Middle frontal gyrus (tissue), 1 donor: ENCODE data around the gene NLRP1.

Experiments used
- DNase-seq: peaks from one replicate; pipeline ENCODE4 v3.0.0-alpha.2; 2015; ENCODE audit warnings: low spot score; ENCODE audit errors: extremely low spot score

NLRP1 gene

GRCh38 chr17:5557485-5557884 is 26.8 kb downstream of the NLRP1 start:
- no peak for DNase-seq

- no peak for DNase-seq
These were observed 29.1 kb downstream of the NLRP1 start for GRCh38 chr17:5555254-5555653.

- no peak for DNase-seq
These were observed 30.8 kb downstream of the NLRP1 start for GRCh38 chr17:5553479-5553878.

- no peak for DNase-seq
These were observed 31.5 kb downstream of the NLRP1 start for GRCh38 chr17:5552841-5553240.

GRCh38 chr17:5545051-5545987 is 39.0 kb downstream of the NLRP1 start:
- no peak for DNase-seq

- no peak for DNase-seq
These were observed 40.2 kb downstream of the NLRP1 start for GRCh38 chr17:5544115-5544514.

- DNase-seq: no peak
These were observed 42.6 kb downstream of the NLRP1 start for GRCh38 chr17:5541610-5542202.

- DNase-seq: no peak
These were observed 44.0 kb downstream of the NLRP1 start for GRCh38 chr17:5540321-5540720.

GRCh38 chr17:5539286-5539685 is 45.0 kb downstream of the NLRP1 start:
- DNase-seq: no peak

GRCh38 chr17:5536866-5537650 is 47.3 kb downstream of the NLRP1 start:
- DNase-seq: no peak

GRCh38 chr17:5535436-5535835 is 48.9 kb downstream of the NLRP1 start:
- DNase-seq: no peak

GRCh38 chr17:5533486-5534315 is 50.6 kb downstream of the NLRP1 start:
- no peak for DNase-seq

- DNase-seq: no peak
These were observed 51.7 kb downstream of the NLRP1 start for GRCh38 chr17:5532581-5532980.

GRCh38 chr17:5531085-5531418 is 53.3 kb downstream of the NLRP1 start:
- no peak for DNase-seq

- DNase-seq: no peak
These were observed 53.8 kb downstream of the NLRP1 start for GRCh38 chr17:5530265-5531084.

- DNase-seq: no peak
These were observed 56.6 kb downstream of the NLRP1 start for GRCh38 chr17:5527601-5528250.

GRCh38 chr17:5526821-5527598 is 57.3 kb downstream of the NLRP1 start:
- DNase-seq: no peak

GRCh38 chr17:5523249-5523648 is 61.1 kb downstream of the NLRP1 start:
- no peak for DNase-seq

GRCh38 chr17:5522476-5522875 is 61.8 kb downstream of the NLRP1 start:
- no peak for DNase-seq
